Esophagus squamous epithelium (tissue), 4 donors: Measurements from ENCODE around the gene ABCC9.

Experiments used
- CTCF ChIP-seq, 6 experiments: fragments of 450-650 bp in 4 of 6; fragments of 200-600 bp in 2 of 6; sonication (generic) in 2 of 6; IDR thresholded peaks; one replicate each; pipeline ENCODE4 v1.5.1; 2016 to 2019; ENCODE audit warnings: antibody characterized with exemption in 6 of 6, mild to moderate bottlenecking in 4 of 6, moderate library complexity in 4 of 6
- POLR2A ChIP-seq, 4 donors: fragments of 450-650 bp; IDR thresholded peaks; one replicate each; pipeline ENCODE4 v1.6.1; 2017; ENCODE audit warnings: antibody characterized with exemption in 4 of 4, mild to moderate bottlenecking in 4 of 4, moderate library complexity in 3 of 4

GRCh38 chr12:21962821-21963220 lies 21.6 kb upstream of the ABCC9 start:
- TF ChIP-seq CTCF (IDR thresholded peaks at IDR 0.05) (no peak), POLR2A (IDR thresholded peaks at IDR 0.05) (no peak)
